ENCODE measurements around the gene MTHFSD.

The MTHFSD gene

DNA sequence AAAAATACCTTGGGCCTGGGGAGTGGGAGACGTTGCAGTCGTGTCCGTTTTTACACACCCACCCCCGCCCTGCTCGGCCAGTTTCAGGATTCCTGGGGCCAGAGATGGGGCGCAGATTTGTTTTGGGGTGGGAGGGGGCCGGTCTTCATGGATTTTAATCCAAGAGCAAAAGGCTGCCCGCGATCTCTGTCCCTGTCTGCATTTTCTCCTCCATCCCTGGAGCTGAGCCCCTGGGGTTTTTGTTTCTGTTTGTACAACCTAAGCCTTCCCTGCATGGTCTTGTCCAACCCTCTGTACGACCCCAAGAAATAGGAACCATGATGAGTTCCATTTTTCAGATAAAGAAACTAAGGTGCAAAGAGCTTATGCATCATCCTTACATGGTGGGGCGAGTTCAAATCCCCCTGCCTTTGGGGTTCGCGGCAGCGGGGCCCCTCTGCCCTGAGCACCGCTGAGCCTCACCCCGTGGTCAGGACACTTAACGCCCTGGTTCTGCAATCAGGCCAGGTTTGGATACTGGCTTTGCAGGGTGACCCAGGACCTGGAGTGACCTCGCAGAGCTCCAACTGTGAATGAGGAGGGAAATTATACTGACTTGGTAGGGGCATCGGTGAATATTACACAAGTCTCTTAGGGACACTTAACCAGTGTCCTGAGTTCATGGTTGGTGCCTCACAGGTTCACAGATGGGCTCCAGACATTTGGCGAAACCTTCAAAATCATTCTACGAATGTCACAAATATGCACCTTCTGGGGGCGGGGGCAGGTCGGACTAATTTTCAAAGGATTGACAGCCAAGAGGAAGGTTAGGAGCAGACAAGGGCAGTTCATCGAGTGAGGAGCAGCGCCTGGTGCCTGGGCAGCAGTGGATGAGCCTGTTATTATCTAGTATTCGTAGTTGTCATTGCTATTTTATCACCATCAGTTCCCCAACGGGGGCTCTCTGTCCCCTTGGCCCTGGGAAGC lies 48.9 kb downstream of the MTHFSD start:
- H3K27ac ChIP-seq: no peak overlapping the region
- TF ChIP-seq ZFX (IDR thresholded peaks at IDR 0.05; ENCODE audit: borderline replicate concordance): no peak
- no peak for TF ChIP-seq CTCF (IDR thresholded peaks at IDR 0.05)

GRCh38 chr16:86505185-86505898 lies 49.7 kb downstream of the MTHFSD start:
- TF ChIP-seq CTCF (IDR thresholded peaks at IDR 0.05): no peak
- no peak for TF ChIP-seq ZFX (IDR thresholded peaks at IDR 0.05; ENCODE audit: borderline replicate concordance)
- H3K27ac ChIP-seq: no peak overlapping the region

DNA sequence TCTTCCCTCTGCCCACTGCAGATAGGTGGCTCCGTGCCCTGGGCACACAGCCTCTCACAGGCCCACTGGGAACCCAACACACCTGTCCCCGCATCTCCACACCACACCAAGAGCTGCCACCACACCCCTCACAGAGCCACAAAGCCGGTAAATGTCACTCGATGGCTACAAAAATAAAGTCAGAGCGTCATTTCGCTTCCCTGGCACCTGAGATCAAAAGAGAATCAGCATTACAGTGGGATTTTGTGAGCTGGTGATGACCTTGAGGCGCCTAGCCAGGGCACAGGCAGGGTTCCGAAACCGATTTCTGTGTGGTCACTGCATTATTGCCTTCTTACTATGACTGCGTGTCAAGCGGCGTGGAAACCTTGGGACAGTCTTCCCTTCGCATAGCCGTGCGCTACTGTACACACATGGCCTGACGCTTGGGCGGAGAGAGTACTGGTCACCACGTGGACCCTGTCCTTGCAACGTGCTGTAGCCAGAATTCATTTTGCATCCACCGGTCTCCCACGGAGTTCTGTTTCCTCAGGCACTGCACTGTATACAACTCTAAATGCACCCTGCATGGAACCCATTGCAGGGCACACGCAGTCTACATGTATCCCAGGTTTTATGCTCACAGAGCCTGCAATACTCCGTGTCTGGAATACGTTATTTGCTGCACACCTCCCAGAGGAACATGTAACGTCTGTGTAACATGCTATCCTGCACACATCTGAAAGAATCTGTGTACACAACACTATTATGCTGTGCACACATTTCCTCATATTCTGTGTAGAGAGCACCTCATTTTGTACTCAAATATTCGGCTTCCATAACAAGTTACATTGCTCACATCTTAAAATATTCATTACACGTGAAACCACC lies 50.5 kb downstream of the MTHFSD start:
- no peak for TF ChIP-seq CTCF (IDR thresholded peaks at IDR 0.05)
- TF ChIP-seq ZFX (IDR thresholded peaks at IDR 0.05; ENCODE audit: borderline replicate concordance): no peak
- H3K27ac ChIP-seq: no peak overlapping the region

- TF ChIP-seq CTCF (IDR thresholded peaks at IDR 0.05) (no peak), ZFX (IDR thresholded peaks at IDR 0.05; ENCODE audit: borderline replicate concordance) (no peak)
- H3K27ac ChIP-seq: no peak overlapping the region
These were observed 51.2 kb downstream of the MTHFSD start for GRCh38 chr16:86503830-86504229.

GRCh38 chr16:86502856-86503748 lies 51.9 kb downstream of the MTHFSD start:
- no peak for TF ChIP-seq CTCF (IDR thresholded peaks at IDR 0.05)
- no peak for TF ChIP-seq ZFX (IDR thresholded peaks at IDR 0.05; ENCODE audit: borderline replicate concordance)
- no peak overlapping the region for H3K27ac ChIP-seq

All from 22Rv1 (cell line).